ENCODE results near the gene SLC23A3. TPM values are rescaled to one million over a fixed set of nuclear protein-coding genes. Genes with fewer than 3 reads are reported as not detected.

The SLC23A3 gene
- total RNA-seq, 2 donors from 2014 or later: 0.46 to 1.9 TPM

DNA sequence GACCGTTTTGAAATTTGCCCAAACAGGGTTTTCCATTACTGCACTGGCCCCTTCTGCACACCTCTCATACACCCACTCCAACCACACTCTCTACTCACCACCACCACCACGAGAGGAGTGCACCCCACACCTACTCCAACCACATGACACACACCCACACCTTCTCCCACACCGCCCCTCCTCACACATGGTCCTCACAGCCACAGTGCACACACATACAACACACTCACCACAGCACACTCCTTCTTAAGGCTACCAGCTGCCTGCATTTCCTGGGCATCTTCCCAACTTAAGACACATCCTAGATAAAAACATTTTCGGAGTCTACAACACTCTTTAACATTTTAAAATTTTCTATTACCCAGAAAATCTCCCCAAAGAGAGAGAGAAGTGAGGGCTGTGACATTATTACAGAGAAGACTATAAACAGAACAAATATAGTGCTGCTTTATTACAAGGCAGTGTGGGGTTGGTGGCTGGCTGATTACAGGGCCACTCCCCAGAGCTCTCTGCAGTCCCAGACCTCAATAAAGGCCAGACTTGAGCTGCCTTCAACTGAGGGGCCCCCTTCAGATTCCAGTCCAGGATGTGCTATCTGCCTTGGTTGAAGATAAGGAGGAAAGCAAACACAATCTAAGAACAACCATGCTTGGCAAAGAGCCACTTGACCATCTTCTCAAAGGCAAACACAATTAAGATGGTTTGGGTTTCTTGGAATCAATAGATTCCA lies 45.3 kb downstream of the SLC23A3 start:
- TF ChIP-seq, protein P1, sequence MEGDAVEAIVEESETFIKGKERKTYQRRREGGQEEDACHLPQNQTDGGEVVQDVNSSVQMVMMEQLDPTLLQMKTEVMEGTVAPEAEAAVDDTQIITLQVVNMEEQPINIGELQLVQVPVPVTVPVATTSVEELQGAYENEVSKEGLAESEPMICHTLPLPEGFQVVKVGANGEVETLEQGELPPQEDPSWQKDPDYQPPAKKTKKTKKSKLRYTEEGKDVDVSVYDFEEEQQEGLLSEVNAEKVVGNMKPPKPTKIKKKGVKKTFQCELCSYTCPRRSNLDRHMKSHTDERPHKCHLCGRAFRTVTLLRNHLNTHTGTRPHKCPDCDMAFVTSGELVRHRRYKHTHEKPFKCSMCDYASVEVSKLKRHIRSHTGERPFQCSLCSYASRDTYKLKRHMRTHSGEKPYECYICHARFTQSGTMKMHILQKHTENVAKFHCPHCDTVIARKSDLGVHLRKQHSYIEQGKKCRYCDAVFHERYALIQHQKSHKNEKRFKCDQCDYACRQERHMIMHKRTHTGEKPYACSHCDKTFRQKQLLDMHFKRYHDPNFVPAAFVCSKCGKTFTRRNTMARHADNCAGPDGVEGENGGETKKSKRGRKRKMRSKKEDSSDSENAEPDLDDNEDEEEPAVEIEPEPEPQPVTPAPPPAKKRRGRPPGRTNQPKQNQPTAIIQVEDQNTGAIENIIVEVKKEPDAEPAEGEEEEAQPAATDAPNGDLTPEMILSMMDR (conservative IDR thresholded peaks at IDR 0.05): no peak
- Mint-ChIP-seq H3K36me3 (ENCODE audit: low read depth) (no peaks in the 10 kb centered on the region), H3K27ac (peak overlapping the region; percentile 48), H3K4me1 (peaks cover 69% of the 10 kb centered on the region), H3K9me3 (no peaks in the 10 kb centered on the region), H3K4me3 (no peak overlapping the region), H3K27me3 (ENCODE audit: insufficient read depth) (no peaks in the 10 kb centered on the region)
- Histone ChIP-seq H3K4me3 (ENCODE audit: low read length) (no peak overlapping the region), H3K36me3 (ENCODE audit: control insufficient read depth, insufficient read depth, low read length) (no peaks in the 10 kb centered on the region), H3K27ac (ENCODE audit: low read depth, low read length) (no peak overlapping the region), H3K9me3 (ENCODE audit: control insufficient read depth, low read length) (no peaks in the 10 kb centered on the region), H3K27me3 (ENCODE audit: control insufficient read depth, insufficient read depth, low read length, poor library complexity, severe bottlenecking) (no peaks in the 10 kb centered on the region), H3K4me1 (ENCODE audit: control insufficient read depth, insufficient read depth, low read length) (peaks cover 31% of the 10 kb centered on the region), H3K9ac (ENCODE audit: extremely low read depth, low read length, poor library complexity, severe bottlenecking) (no peak overlapping the region)
- WGBS, 2 experiments (ENCODE audit: insufficient coverage in 1 of 2, insufficient read length in 1 of 2): 90 to 95% methylated on average over 3 to 4 of the region's 4 CpGs
- no peak for DNase-seq

DNA sequence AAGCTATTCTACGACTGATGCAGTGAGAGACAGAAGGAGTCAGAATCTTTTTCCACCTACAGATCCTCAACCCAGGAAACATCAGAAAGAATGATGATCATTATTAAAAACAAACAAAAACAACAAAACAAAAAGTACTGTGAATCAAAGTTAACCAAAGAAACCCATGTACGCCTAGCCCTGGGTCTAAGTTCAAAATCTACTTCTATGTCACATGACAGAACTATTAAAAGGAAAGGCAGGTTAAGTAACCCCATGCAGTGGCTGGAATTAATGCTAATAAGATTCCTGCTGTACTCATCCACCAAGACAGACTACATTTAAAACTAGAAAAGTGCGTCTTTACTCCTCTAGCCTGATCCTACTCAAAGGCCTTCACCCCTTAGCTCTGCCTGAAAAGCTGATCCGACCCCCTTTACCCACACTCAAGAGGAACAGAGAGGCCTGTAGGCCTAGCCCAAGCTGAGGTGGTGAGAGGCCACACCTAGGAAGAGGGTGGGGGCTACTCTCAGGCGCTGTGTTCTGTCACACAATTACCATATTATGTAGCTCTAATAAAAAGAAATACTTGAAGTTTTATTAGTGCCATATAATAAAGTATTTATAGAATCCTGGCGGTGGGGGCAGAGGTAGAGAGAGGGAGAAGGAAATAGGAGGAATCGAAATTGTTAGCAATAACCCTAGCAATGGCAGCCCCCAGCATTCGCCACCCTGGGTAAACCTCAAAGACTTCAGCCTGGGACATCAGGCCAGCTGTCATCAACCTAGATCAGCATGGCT lies 46.3 kb downstream of the SLC23A3 start:
- H3K4me3 ChIP-seq (ENCODE audit: low read length): no peak overlapping the region
- Mint-ChIP-seq H3K36me3 (ENCODE audit: low read depth) (no peaks in the 10 kb centered on the region), H3K9me3 (no peaks in the 10 kb centered on the region), H3K4me1 (peaks cover 71% of the 10 kb centered on the region), H3K4me3 (no peak overlapping the region), H3K27ac (no peak overlapping the region), H3K27me3 (ENCODE audit: insufficient read depth) (no peaks in the 10 kb centered on the region)
- no peak overlapping the region for H3K9ac ChIP-seq (ENCODE audit: extremely low read depth, low read length, poor library complexity, severe bottlenecking)
- H3K36me3 ChIP-seq (ENCODE audit: control insufficient read depth, insufficient read depth, low read length): no peaks in the 10 kb centered on the region
- DNase-seq: no peak
- 94 to 96% methylated on average over 3 to 7 of the region's 8 CpGs for WGBS, 2 experiments (ENCODE audit: insufficient coverage in 1 of 2, insufficient read length in 1 of 2)
- no peaks in the 10 kb centered on the region for H3K27me3 ChIP-seq (ENCODE audit: control insufficient read depth, insufficient read depth, low read length, poor library complexity, severe bottlenecking)
- no peaks in the 10 kb centered on the region for H3K9me3 ChIP-seq (ENCODE audit: control insufficient read depth, low read length)
- TF ChIP-seq, protein P1 (conservative IDR thresholded peaks at IDR 0.05): no peak
- H3K27ac ChIP-seq (ENCODE audit: low read depth, low read length): peak overlapping the region; percentile 32
- H3K4me1 ChIP-seq (ENCODE audit: control insufficient read depth, insufficient read depth, low read length): peaks cover 30% of the 10 kb centered on the region

DNA sequence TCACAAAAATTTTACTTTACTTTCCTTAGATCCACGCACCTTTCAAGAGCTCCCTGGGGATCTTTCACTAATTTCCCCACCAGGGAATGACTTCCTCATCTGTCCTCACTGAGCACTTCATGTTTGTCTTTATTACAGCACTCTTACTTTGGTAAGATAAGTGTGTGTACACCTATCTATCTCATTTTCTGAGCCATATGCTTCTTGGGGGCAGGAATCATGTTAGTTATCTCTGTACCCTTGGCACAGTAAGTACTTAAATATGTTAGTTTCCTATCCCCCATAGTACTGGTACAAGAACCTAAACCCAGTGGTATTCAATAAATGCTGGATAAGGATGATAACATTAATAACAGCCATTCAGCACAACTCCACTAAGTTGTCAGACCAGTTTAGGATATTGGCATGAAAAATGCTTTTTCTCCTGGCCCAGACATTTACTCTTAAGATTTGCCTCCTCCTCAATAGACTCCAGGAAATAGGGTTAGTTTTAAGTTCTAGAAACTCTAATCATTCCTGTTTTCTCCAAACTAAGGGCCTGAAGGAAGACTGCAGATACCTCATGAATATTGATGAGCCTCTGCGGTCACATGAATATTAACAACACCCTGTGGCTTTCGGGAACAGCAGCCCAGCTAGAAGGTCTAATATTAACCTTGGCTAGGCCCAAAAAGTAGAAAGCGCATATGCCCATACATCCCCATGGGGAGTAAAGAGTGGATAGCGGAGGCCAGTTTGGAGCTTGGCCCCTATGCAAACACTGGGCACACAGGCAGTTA lies 47.4 kb downstream of the SLC23A3 start:
- Mint-ChIP-seq H3K27ac (no peak overlapping the region), H3K27me3 (ENCODE audit: insufficient read depth) (no peaks in the 10 kb centered on the region), H3K4me1 (peaks cover 68% of the 10 kb centered on the region), H3K36me3 (ENCODE audit: low read depth) (no peaks in the 10 kb centered on the region), H3K4me3 (no peak overlapping the region), H3K9me3 (no peaks in the 10 kb centered on the region)
- TF ChIP-seq, protein P1 (conservative IDR thresholded peaks at IDR 0.05): no peak
- Histone ChIP-seq H3K4me1 (ENCODE audit: control insufficient read depth, insufficient read depth, low read length) (peaks cover 22% of the 10 kb centered on the region), H3K4me3 (ENCODE audit: low read length) (no peak overlapping the region), H3K9me3 (ENCODE audit: control insufficient read depth, low read length) (no peaks in the 10 kb centered on the region), H3K27me3 (ENCODE audit: control insufficient read depth, insufficient read depth, low read length, poor library complexity, severe bottlenecking) (no peaks in the 10 kb centered on the region), H3K27ac (ENCODE audit: low read depth, low read length) (peak overlapping the region; percentile 32), H3K9ac (ENCODE audit: extremely low read depth, low read length, poor library complexity, severe bottlenecking) (no peak overlapping the region), H3K36me3 (ENCODE audit: control insufficient read depth, insufficient read depth, low read length) (no peaks in the 10 kb centered on the region)
- WGBS, 2 experiments (ENCODE audit: insufficient coverage in 1 of 2, insufficient read length in 1 of 2): 89 to 93% methylated on average over 5 of the region's 5 CpGs
- DNase-seq: no peak

All from endodermal cell (in vitro differentiated cells).